ENCODE results near the gene PHF2.

DNA sequence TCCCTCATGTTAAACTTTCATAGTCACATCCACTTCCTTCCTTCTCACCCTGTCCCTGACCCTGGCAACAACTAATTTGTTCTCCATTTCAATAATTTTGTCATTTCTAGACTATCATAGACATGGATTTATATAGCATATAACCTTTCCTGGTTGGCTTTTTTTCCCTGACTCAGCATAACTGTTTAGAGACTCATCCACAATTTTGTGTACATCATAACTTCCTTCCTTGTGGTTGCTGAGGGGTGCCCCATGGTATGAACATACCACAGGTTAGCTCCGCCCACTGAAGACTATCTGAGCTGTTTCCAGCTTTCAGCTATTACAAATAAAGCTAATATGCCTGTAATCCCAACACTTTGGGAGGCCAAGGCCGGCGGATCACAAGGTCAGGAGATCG is 137.3 kb downstream of the PHF2 start:
- TF ChIP-seq POLR2A (IDR thresholded peaks at IDR 0.05) (no peak), POLR2AphosphoS5 (IDR thresholded peaks at IDR 0.05; ENCODE audit: insufficient read depth in 1 of 2, low read depth in 1 of 2) (no peak)
- TF ChIP-seq, protein P1, sequence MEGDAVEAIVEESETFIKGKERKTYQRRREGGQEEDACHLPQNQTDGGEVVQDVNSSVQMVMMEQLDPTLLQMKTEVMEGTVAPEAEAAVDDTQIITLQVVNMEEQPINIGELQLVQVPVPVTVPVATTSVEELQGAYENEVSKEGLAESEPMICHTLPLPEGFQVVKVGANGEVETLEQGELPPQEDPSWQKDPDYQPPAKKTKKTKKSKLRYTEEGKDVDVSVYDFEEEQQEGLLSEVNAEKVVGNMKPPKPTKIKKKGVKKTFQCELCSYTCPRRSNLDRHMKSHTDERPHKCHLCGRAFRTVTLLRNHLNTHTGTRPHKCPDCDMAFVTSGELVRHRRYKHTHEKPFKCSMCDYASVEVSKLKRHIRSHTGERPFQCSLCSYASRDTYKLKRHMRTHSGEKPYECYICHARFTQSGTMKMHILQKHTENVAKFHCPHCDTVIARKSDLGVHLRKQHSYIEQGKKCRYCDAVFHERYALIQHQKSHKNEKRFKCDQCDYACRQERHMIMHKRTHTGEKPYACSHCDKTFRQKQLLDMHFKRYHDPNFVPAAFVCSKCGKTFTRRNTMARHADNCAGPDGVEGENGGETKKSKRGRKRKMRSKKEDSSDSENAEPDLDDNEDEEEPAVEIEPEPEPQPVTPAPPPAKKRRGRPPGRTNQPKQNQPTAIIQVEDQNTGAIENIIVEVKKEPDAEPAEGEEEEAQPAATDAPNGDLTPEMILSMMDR (IDR thresholded peaks at IDR 0.05): no peak

Data from vagina (tissue), 2 donors.